ENCODE results near the gene PELI3. TPM values are rescaled to one million over a fixed set of nuclear protein-coding genes. Genes with fewer than 3 reads are reported as not detected.

The PELI3 gene
- total and polyA plus RNA-seq, 10 of the 15 experiments (the other 5 are each of a cell fraction or from before 2014, with no cell fraction given) = 0.14 to 1.5 (median 0.66) TPM

DNA sequence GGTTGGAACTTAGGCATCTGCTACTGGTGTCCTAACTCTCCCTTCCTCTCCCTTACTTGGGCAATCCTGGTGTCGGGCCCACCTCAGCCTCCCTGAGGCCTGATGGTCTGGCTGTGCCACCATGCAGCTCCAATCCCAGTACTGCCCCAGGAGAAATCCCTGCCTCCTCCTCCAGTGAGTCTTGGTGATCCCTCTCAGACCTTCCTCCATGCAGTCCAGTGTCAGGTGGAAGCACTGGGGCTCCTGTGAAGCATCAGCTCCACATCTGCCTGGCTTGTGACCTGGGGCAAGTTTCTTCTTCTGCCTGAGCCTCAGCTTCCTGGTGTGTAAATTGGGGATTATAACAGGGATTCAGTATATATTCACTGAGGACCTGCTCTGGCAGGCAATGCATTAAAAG is 1.8 kb upstream of the PELI3 start (continued):
- TF ChIP-seq FOXK2 (IDR thresholded peaks at IDR 0.05) (no peak), PAX8 (IDR thresholded peaks at IDR 0.05) (no peak), CHD4 (IDR thresholded peaks at IDR 0.05) (no peak)

DNA sequence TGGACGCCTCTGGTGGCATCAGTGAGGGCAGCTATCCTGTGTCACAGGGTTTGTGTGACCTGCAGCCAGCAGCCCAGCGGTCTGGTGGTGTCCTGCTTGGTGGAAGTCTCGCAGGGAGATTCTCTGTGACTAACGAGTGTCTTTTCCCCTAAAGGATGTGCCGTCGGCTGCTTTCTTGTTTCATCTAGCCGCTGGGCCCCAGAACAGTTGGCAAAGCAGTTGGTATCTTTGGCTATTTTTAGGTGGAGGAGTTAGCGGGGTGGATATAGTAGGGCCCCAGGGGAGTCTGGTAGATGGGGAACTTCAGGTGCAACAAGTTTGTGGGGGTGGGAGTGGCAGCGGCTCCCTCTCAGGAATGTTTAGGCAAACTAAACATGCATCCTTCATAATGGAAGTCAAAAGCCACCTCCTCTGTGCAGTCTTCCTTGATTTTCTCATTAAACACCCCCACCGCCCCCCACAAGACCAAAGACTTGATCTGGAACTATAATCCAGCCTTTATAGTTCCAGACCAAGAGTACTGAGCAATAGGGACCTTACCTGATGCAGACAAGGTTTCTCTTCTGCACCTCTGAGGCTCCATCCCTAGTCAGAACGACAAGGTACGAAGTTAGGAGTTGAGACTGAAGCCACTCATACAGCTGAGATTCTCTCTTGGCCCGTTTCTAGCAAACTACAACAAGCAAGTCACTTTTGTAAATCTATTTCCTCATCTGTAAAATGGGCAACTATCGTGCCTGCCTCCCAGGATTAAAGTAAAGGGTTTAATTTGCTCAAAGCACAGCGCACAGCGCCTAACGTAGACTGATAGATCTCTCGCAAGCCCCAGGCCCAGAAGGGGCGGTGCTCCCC is 1.1 kb upstream of the PELI3 start:
- ChIA-PET CTCF (interaction anchor here (0.5 to 4.5 kb wide), 6 partner anchors 13 to 757 kb away, joined by 3 to 46 read pairs (median 8); partner anchors contain the start of genes DPP3 and MRPL11), RAD21 (ENCODE audit: unreplicated experiment) (interaction anchor here (1.0 to 1.5 kb wide), 6 partner anchors 13 to 213 kb away, joined by 4 to 16 read pairs (median 6); partner anchors contain the start of genes ACTN3, DPP3, YIF1A and ZDHHC24), POLR2A (interaction anchor here (1.2 to 2.7 kb wide), 6 partner anchors 14 to 151 kb away, joined by 3 to 13 read pairs (median 6); partner anchors contain the start of genes ACTN3, DPP3, MRPL11 and RBM14), SMC1A (ENCODE audit: uncharacterized antibody, unreplicated experiment) (interaction anchor here (0.9 kb wide), 1 partner anchor 27 kb away, joined by 5 read pairs; the partner anchor contains the start of gene MRPL11)
- no peaks in the 10 kb centered on the region for H3K79me2 ChIP-seq (ENCODE audit: control insufficient read depth, insufficient read depth, low read length)
- WGBS (ENCODE audit: insufficient coverage, insufficient replicate concordance, low lambda C conversion rate, missing lambda C conversion rate) = 42% methylated on average over 19 of the region's 19 CpGs
- no peak overlapping the region for H3K27ac ChIP-seq (ENCODE audit: control insufficient read depth, insufficient read depth)
- no TSS peak for BruUV-seq (replicated peaks)
- no peaks in the 10 kb centered on the region for H3K36me3 ChIP-seq (ENCODE audit: control insufficient read depth in 2 of 2, insufficient read depth in 2 of 2, low read length in 1 of 2)
- no peaks in the 10 kb centered on the region; the same call in 1 of the 3 replicates for H3K9me3 ChIP-seq (replicated peaks; ENCODE audit: control insufficient read depth, insufficient read depth, low read length)
- H3K4me2 ChIP-seq (ENCODE audit: control insufficient read depth, insufficient read depth) = peak overlapping the region; percentile 77
- intact Hi-C loops (cut with micrococcal nuclease; ENCODE audit: unreplicated experiment) = no loop called here
- in situ Hi-C loops (cut with MboI) = no loop called here
- DNase-seq (ENCODE audit: low read depth, low spot score) (no peak), ATAC-seq (peak; percentile 15), FAIRE-seq (no peak)
- peak overlapping the region; percentile 90 for H2AFZ ChIP-seq (ENCODE audit: control insufficient read depth, low read depth, low read length)
- H3K4me3 ChIP-seq = peak overlapping the region; percentile 81
- TF ChIP-seq POLR2AphosphoS5 (IDR thresholded peaks at IDR 0.05; ENCODE audit: low read length) (no peak), CHD4 (IDR thresholded peaks at IDR 0.05) (no peak), MEF2B (IDR thresholded peaks at IDR 0.05; ENCODE audit: partially characterized antibody, poor library complexity, severe bottlenecking) (peak; percentile 61), ZNF217 (IDR thresholded peaks at IDR 0.05) (peak; percentile 74; the same call in 1 of the 2 replicates), USF1 (IDR thresholded peaks at IDR 0.05; ENCODE audit: borderline replicate concordance, extremely low read length, insufficient read depth, low read depth, low read length) (no peak), IKZF1 (conservative IDR thresholded peaks at IDR 0.05) (peak; percentile 33; the same call in 1 of the 2 replicates)
- no peak overlapping the region; the same call in 1 of the 2 replicates for H3K9ac ChIP-seq (ENCODE audit: control insufficient read depth, insufficient read depth, low read length)
- H3K27me3 ChIP-seq (replicated peaks in 1 of 2; ENCODE audit: control insufficient read depth in 2 of 2, insufficient read depth in 2 of 2, low read length in 1 of 2) = no peaks in the 10 kb centered on the region
- H3K4me1 ChIP-seq (ENCODE audit: control insufficient read depth, insufficient read depth, low read length) = peaks cover 14% of the 10 kb centered on the region
- no peaks in the 10 kb centered on the region for H4K20me1 ChIP-seq (ENCODE audit: control insufficient read depth, insufficient read depth)

Measured in GM12878 (cell line).